Heart left ventricle (tissue), 16 donors: ENCODE results near the gene CTRB1. TPM values are rescaled to one million over a fixed set of nuclear protein-coding genes. Genes with fewer than 3 reads are reported as not detected.
"Not testable (repeated sequence)": the region's sequence is repeated elsewhere in the genome, so short reads cannot be mapped to it uniquely, and the experiment has no call there.

Source experiments
- ATAC-seq, 4 donors: fragments of 200-7000 bp; cut with Tn5 transposase; one replicate each; pipeline ENCODE4 v1.9.1; 2020 to 2022; ENCODE audit warnings: moderate library complexity in 4 of 4, mild to moderate bottlenecking in 3 of 4, moderate number of reproducible peaks in 1 of 4
- DNase-seq, 5 donors: peaks; one replicate each; pipeline ENCODE4 v3.0.0-alpha.2; 2020
- H3K27ac ChIP-seq, 12 donors: fragments of 200-600 bp; sonication (generic) in 4 of 12; one replicate each; pipeline versions ENCODE4 v1.5.0 to v1.8.0; 2016 to 2022; ENCODE audit warnings: mild to moderate bottlenecking in 2 of 12
- H3K27me3 ChIP-seq, 9 donors: fragments of 200-600 bp; sonication (generic) in 2 of 9; one replicate each; pipeline versions ENCODE4 v1.5.1 to v1.8.0; 2016 to 2022; ENCODE audit warnings: mild to moderate bottlenecking in 3 of 9
- H3K36me3 ChIP-seq, 9 donors: fragments of 200-600 bp; sonication (generic) in 2 of 9; one replicate each; pipeline versions ENCODE4 v1.5.0 to v1.8.0; 2018 to 2022; ENCODE audit warnings: mild to moderate bottlenecking in 2 of 9
- H3K4me1 ChIP-seq, 12 donors: fragments of 200-600 bp; sonication (generic) in 4 of 12; one replicate each; pipeline versions ENCODE4 v1.5.0 to v1.8.0; 2016 to 2022; ENCODE audit warnings: mild to moderate bottlenecking in 3 of 12
- H3K4me3 ChIP-seq, 12 donors: fragments of 200-600 bp; sonication (generic) in 4 of 12; one replicate each; pipeline versions ENCODE4 v1.5.0 to v1.8.0; 2017 to 2022; ENCODE audit warnings: mild to moderate bottlenecking in 9 of 12, moderate library complexity in 4 of 12
- H3K9me3 ChIP-seq, 12 donors: fragments of 200-600 bp; sonication (generic) in 4 of 12; one replicate each; pipeline versions ENCODE4 v1.5.0 to v1.8.0; 2016 to 2022; ENCODE audit warnings: mild to moderate bottlenecking in 1 of 12
- POLR2A ChIP-seq, 2 donors: fragments of 450-650 bp; IDR thresholded peaks; one replicate each; pipeline ENCODE4 v1.6.1; 2017; ENCODE audit warnings: antibody characterized with exemption in 2 of 2, mild to moderate bottlenecking in 2 of 2, moderate library complexity in 2 of 2
- WGBS, 4 donors: extraction: QIAGEN DNeasy Blood & Tissue Kit in 2 of 4; methylation state at CpG; one replicate each; pipeline versions ENCODE4 v1.1.5 to v1.1.7; 2013 to 2018; 5-methylcytosine and 5-hydroxymethylcytosine counted together
- intact Hi-C, 10 donors: fragments of 100-400 bp; cut with DNase I; formaldehyde crosslinking; loops; one replicate each; pipeline versions ENCODE4 v1.11.1 to v1.14.2; 2022
- polyA plus RNA-seq, 2 donors: library from polyadenylated mRNA; stranded (reverse); fragments of 200-250 nt; gene quantifications; one replicate each; pipeline ENCODE4 v1.2.3, GENCODE V29; 2013
- total RNA-seq, 9 donors: library from RNA; depleted of rRNA in 2 of 9; stranded (reverse); fragments of >200 nt in 2 of 9; fragmentation: NEBNext Ultra II Directional in 3 of 9; extraction: Animal tissue kit (Norgen Biotek cat#: 25700) in 3 of 9; gene quantifications; one replicate each; pipeline versions ENCODE4 v1.1.0 to v1.2.4, GENCODE V29; 2016 to 2023
- TF ChIP-seq, protein P1 (sequence below), 12 donors: fragments of 200-600 bp; sonication (generic) in 4 of 12; IDR thresholded peaks; one replicate each; pipeline versions ENCODE4 v1.5.0 to v1.8.0; 2018 to 2022; ENCODE audit warnings: antibody characterized with exemption in 12 of 12, mild to moderate bottlenecking in 5 of 12
- donor health status: ischemic (EF 13 %, LVEDD 7.1; RV severe dilation, severe dysfunction).
- donor health status: healthy with polysubstance abuse.
- donor health status: DM: no; HTN: yes; CAD: no.
- donor health status: DM: no; HTN: no; CAD: no.
- donor health status: ischemic (EF 25% LVEDD 6.9; RV normal size, moderate dysfunction).
- donor health status: ischemic (EF 25% LVEDD 5.7; RV mildly dilated, moderate dysfunction).
- donor health status: healthy.
- donor health status: DM: yes; HTN: yes; CAD: no.
- donor health status: ischemic (EF 35%, LVEDD 5.7; RV mildly dilated, moderate dysfunction).
- donor health status: nonischemic (EF 11% LVEDD 7.7; RV severe dilation, severe dysfunction).
- donor health status: DM: yes; HTN: yes; CAD: no.
- donor health status: PGD.
- donor health status: ischemic (EF 29% LVEDD 5.4; RV normal size, mild dysfunction).
- donor health status: nonischemic (EF 23%, LVEDD 6.1; RV moderate dilation, normal function).

CTRB1 gene
- total and polyA plus RNA-seq, 11 donors, result 0.64 to 3.7 (median 2.5) TPM; not detected in 5

DNA sequence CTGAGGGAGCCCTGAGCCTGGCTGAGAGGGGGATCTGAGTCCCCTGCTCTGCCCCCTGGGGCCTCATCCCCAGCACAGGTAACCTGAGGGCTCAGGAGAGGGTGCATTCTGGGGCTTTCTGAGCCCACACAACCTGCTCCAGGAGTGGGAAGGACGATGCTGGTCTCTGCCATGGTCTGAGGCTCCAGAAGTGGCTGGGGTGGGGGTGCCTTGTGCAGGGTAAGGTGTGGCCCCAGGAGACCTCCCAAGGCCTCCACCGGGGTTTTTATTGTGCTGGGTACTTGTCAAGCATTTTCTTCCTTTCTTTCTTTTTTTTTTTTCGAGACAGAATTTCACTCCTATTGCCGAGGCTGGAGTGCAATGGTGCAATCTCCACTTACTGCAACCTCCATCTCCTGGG, 300 bp downstream of the CTRB1 start:
- no peak for TF ChIP-seq POLR2A (IDR thresholded peaks at IDR 0.05)
- TF ChIP-seq, protein P1, sequence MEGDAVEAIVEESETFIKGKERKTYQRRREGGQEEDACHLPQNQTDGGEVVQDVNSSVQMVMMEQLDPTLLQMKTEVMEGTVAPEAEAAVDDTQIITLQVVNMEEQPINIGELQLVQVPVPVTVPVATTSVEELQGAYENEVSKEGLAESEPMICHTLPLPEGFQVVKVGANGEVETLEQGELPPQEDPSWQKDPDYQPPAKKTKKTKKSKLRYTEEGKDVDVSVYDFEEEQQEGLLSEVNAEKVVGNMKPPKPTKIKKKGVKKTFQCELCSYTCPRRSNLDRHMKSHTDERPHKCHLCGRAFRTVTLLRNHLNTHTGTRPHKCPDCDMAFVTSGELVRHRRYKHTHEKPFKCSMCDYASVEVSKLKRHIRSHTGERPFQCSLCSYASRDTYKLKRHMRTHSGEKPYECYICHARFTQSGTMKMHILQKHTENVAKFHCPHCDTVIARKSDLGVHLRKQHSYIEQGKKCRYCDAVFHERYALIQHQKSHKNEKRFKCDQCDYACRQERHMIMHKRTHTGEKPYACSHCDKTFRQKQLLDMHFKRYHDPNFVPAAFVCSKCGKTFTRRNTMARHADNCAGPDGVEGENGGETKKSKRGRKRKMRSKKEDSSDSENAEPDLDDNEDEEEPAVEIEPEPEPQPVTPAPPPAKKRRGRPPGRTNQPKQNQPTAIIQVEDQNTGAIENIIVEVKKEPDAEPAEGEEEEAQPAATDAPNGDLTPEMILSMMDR (IDR thresholded peaks at IDR 0.05), result no peak
- ATAC-seq, result no peak
- Histone ChIP-seq H3K4me3 (no peak overlapping the region), H3K36me3 (no peaks in the 10 kb centered on the region), H3K9me3 (no peaks in the 10 kb centered on the region), H3K27me3 (no peaks in the 10 kb centered on the region), H3K27ac (no peak overlapping the region), H3K4me1 (peaks cover 0 to 9% (median 0%) of the 10 kb centered on the region in 12 donors)
- no peak for DNase-seq
- 83 to 89% (median 85%) methylated on average over 4 of the region's 4 CpGs for WGBS, 4 donors
- intact Hi-C loops, result no loop called here

GRCh38 chr16:75219838-75220237, 1.1 kb downstream of the CTRB1 start:
- 61 to 79% (median 63%) methylated on average over 5 of the region's 5 CpGs for WGBS, 4 donors
- H3K4me1 ChIP-seq, result peaks cover 0 to 9% (median 0%) of the 10 kb centered on the region in 12 donors
- TF ChIP-seq, protein P1 (IDR thresholded peaks at IDR 0.05), result no peak
- TF ChIP-seq POLR2A (IDR thresholded peaks at IDR 0.05), result no peak
- no peaks in the 10 kb centered on the region for H3K36me3 ChIP-seq
- H3K27ac ChIP-seq, result no peak overlapping the region
- ATAC-seq (no peak), DNase-seq (no peak)
- H3K9me3 ChIP-seq, result no peaks in the 10 kb centered on the region
- H3K4me3 ChIP-seq, result peak overlapping the region in 2 of 12 donors; percentile 11 to 30
- H3K27me3 ChIP-seq, result peaks cover 0 to 5% (median 0%) of the 10 kb centered on the region in 9 donors
- intact Hi-C loops, result no loop called here

- Histone ChIP-seq H3K4me1 (peaks cover 0 to 21% (median 0%) of the 10 kb centered on the region in 12 donors), H3K9me3 (no peaks in the 10 kb centered on the region), H3K27me3 (peaks cover 0 to 8% (median 0%) of the 10 kb centered on the region in 9 donors), H3K27ac (no peak overlapping the region), H3K36me3 (peaks cover 0 to under 1% (median 0%) of the 10 kb centered on the region in 9 donors), H3K4me3 (no peak overlapping the region)
- intact Hi-C loops, result loop anchor here in 1 of 10 donors (1.0 kb wide), 1 partner anchor 19 kb away; no protein-coding TSS in a partner anchor
- DNase-seq, result peak in 1 of 5 donors; percentile 36
- 51 to 68% (median 66%) methylated on average over 14 to 16 of the region's 16 CpGs for WGBS, 4 donors
- TF ChIP-seq POLR2A (IDR thresholded peaks at IDR 0.05), result no peak
- TF ChIP-seq, protein P1 (IDR thresholded peaks at IDR 0.05), result no peak
- ATAC-seq, result peak in 1 of 4 donors; percentile 8
Measured at GRCh38 chr16:75222271-75222783, 3.5 kb downstream of the CTRB1 start.

GRCh38 chr16:75223129-75223528, 4.3 kb downstream of the CTRB1 start:
- H3K27ac ChIP-seq, DNase-seq, intact Hi-C loops, H3K27me3 ChIP-seq, H3K36me3 ChIP-seq, ATAC-seq, H3K4me3 ChIP-seq, H3K9me3 ChIP-seq: not testable (repeated sequence)
- 85 to 89% methylated on average over 8 to 10 of the region's 20 CpGs; no CpG with 5 or more reads in 2 of the 4 donors for WGBS, 4 donors
- H3K4me1 ChIP-seq, result peaks cover 0 to 21% (median 0%) of the 10 kb centered on the region in 12 donors
